ENCODE measurements around the gene ADGRF1.
"Not testable (repeated sequence)": the region's sequence is repeated elsewhere in the genome, so short reads cannot be mapped to it uniquely, and the experiment has no call there.

The ADGRF1 gene

GRCh38 chr6:47057830-47058540 is 15.9 kb upstream of the ADGRF1 start:
- DNase-seq (ENCODE audit: low read depth), result no peak
- TF ChIP-seq, protein P1, sequence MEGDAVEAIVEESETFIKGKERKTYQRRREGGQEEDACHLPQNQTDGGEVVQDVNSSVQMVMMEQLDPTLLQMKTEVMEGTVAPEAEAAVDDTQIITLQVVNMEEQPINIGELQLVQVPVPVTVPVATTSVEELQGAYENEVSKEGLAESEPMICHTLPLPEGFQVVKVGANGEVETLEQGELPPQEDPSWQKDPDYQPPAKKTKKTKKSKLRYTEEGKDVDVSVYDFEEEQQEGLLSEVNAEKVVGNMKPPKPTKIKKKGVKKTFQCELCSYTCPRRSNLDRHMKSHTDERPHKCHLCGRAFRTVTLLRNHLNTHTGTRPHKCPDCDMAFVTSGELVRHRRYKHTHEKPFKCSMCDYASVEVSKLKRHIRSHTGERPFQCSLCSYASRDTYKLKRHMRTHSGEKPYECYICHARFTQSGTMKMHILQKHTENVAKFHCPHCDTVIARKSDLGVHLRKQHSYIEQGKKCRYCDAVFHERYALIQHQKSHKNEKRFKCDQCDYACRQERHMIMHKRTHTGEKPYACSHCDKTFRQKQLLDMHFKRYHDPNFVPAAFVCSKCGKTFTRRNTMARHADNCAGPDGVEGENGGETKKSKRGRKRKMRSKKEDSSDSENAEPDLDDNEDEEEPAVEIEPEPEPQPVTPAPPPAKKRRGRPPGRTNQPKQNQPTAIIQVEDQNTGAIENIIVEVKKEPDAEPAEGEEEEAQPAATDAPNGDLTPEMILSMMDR (IDR thresholded peaks at IDR 0.05; ENCODE audit: low read depth, low read length), result no peak
- H3K4me3 ChIP-seq (ENCODE audit: low read depth, low read length), result no peak overlapping the region

- TF ChIP-seq MYC (IDR thresholded peaks at IDR 0.05; ENCODE audit: low read depth, low read length) (no peak), POLR2A (IDR thresholded peaks at IDR 0.05; ENCODE audit: extremely low read depth, insufficient read length) (no peak)
- TF ChIP-seq, protein P2, sequence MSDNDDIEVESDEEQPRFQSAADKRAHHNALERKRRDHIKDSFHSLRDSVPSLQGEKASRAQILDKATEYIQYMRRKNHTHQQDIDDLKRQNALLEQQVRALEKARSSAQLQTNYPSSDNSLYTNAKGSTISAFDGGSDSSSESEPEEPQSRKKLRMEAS (IDR thresholded peaks at IDR 0.05; ENCODE audit: low read depth, low read length), result no peak
- TF ChIP-seq, protein P1 (IDR thresholded peaks at IDR 0.05; ENCODE audit: low read depth, low read length), result no peak
- no peak overlapping the region for H3K4me3 ChIP-seq (ENCODE audit: low read depth, low read length)
Observed at GRCh38 chr6:47056832-47057231, 14.7 kb upstream of the ADGRF1 start.

DNA sequence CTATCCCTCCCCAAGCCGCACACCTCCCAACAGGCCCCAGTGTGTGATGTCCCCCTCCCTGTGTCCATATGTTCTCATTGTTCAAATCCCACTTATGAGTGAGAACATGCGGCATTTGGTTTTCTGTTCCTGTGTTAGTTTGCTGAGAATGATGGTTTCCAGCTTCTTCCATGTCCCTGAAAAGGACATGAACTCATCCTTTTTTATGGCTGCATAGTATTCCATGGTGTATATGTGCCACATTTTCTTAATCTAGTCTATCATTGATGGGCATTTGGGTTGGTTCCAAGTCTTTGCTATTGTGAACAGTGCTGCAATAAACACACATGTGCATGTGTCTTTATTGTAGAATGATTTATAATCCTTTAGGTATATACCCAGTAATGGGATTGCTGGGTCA is 12.2 kb upstream of the ADGRF1 start:
- not testable (repeated sequence) for DNase-seq (ENCODE audit: low read depth); H3K4me3 ChIP-seq (ENCODE audit: low read depth, low read length)

More at GRCh38 chr6:47056832-47057231, 14.7 kb upstream of the ADGRF1 start:
- DNase-seq (ENCODE audit: low read depth), result no peak

DNA sequence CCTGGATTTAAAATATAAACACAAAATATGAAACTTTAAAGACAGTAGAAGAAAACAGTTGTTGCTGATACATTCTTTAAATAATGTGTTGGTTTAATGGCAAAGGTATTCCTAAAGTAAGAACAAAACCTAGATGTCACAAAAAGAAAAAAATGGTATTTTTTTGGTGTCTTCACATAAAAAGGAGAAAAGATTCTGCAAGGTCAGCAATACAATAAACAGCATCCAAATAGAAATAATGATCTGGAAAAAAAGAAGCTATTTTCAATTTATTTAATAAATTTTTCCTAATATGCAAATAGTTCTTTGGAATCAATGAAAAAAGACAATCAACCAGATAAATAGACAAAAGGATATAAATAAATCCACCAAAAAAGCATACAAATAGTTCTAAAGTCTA is 6.5 kb upstream of the ADGRF1 start:
- no peak overlapping the region for H3K4me3 ChIP-seq (ENCODE audit: low read depth, low read length)
- no peak for DNase-seq (ENCODE audit: low read depth)
- no peak for TF ChIP-seq POLR2A (IDR thresholded peaks at IDR 0.05; ENCODE audit: extremely low read depth, insufficient read length)
- no peak for TF ChIP-seq MYC (IDR thresholded peaks at IDR 0.05; ENCODE audit: low read depth, low read length)
- TF ChIP-seq, protein P1 (IDR thresholded peaks at IDR 0.05; ENCODE audit: low read depth, low read length), result no peak
- TF ChIP-seq, protein P2 (IDR thresholded peaks at IDR 0.05; ENCODE audit: low read depth, low read length), result no peak

DNA sequence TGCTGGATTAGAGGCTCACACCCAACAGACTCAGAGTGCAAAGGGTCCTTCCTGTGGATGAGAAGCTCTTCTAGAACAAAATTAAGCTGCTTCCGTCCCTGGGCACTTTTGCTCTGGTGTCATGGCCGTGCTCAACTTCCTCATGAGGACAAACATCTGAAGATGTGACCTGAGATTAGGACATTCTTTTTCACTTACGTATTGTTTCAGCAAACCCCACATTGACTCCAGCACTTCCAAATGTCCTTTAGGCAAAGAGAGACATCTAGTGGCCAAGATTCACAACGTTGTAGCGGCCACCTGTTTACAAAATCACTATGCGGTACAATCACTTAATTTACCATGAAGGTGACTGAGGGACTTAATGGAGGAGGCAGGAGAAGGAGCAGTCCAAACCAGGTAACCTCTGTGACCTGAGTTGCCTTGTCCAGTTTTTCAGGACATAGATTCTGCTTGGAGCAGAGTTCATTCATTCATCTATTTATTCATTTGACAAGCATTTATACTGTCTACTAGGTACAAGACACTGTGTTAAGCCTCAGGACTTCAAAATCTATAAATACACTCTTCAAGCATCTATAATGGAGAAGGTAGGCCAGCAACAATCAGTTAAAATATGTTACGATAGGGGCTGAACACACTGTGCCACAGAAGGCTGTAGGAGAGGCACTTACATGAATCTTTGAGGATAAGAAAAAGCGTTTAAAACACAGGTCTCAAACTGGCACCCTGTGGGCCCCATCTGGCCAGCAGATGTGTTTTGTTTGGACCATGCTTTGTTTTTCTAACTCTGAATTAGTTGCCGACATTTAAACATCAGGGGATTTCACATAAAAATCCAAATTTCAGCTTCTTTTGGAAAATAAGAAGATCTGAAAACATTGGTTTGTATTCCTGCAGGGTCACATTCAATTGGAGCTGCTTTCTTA is 5.6 kb upstream of the ADGRF1 start:
- TF ChIP-seq, protein P2 (IDR thresholded peaks at IDR 0.05; ENCODE audit: low read depth, low read length), result peak; percentile 38; the same call in 1 of the 2 replicates
- TF ChIP-seq, protein P1 (IDR thresholded peaks at IDR 0.05; ENCODE audit: low read depth, low read length), result peak; percentile 83
- TF ChIP-seq MYC (IDR thresholded peaks at IDR 0.05; ENCODE audit: low read depth, low read length) (peak; percentile 54; the same call in 1 of the 2 replicates), POLR2A (IDR thresholded peaks at IDR 0.05; ENCODE audit: extremely low read depth, insufficient read length) (no peak)
- H3K4me3 ChIP-seq (ENCODE audit: low read depth, low read length), result no peak overlapping the region
- peak; percentile 81 for DNase-seq (ENCODE audit: low read depth)

- TF ChIP-seq, protein P2 (IDR thresholded peaks at IDR 0.05; ENCODE audit: low read depth, low read length), result no peak
- no peak for TF ChIP-seq POLR2A (IDR thresholded peaks at IDR 0.05; ENCODE audit: extremely low read depth, insufficient read length)
- TF ChIP-seq MYC (IDR thresholded peaks at IDR 0.05; ENCODE audit: low read depth, low read length), result no peak
- TF ChIP-seq, protein P1 (IDR thresholded peaks at IDR 0.05; ENCODE audit: low read depth, low read length), result no peak
- H3K4me3 ChIP-seq (ENCODE audit: low read depth, low read length), result no peak overlapping the region
Observed at GRCh38 chr6:47047097-47047478, 5.0 kb upstream of the ADGRF1 start.

More at GRCh38 chr6:47047097-47047478, 5.0 kb upstream of the ADGRF1 start:
- no peak for DNase-seq (ENCODE audit: low read depth)

Measured in NB4 (cell line).